Measurements from ENCODE around the gene TPP2. TPM values are rescaled to one million over a fixed set of nuclear protein-coding genes. Genes with fewer than 3 reads are reported as not detected.

Gene TPP2
- total RNA-seq, 1 experiment from 2014 or later: 36.7 TPM

DNA sequence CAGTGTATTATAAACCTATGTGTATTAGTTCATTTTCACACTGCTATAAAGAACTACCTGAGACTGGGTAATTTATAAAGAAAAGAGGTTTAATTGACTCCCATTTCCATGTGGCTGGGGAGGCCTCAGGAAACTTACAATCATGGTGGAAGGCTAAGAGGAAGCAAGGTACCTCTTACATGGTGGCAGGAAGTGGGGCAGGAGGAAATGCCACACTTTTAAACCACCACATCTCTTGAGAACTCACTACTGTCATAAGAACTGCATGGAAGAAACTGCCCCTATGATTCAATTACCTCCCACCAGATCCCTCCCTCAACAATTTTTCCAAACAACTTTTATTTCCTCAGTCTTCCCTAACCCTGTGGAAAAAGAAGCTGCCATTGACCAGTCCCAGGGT is 14.5 kb upstream of the TPP2 start:
- CTCF ChIA-PET: interaction anchor here (1.0 to 1.4 kb wide), 3 partner anchors 10 to 288 kb away, joined by 3 to 4 read pairs (median 4); no protein-coding TSS in a partner anchor
- no peak for ATAC-seq

More for the DNA sequence above, 14.5 kb upstream of the TPP2 start:
- H3K9me3 ChIP-seq (ENCODE audit: control insufficient read depth in 1 of 2, insufficient read depth in 1 of 2, low read depth in 1 of 2, low read length in 2 of 2): no peaks in the 10 kb centered on the region
- BruUV-seq (replicated peaks): no TSS peak
- H3K4me1 ChIP-seq (ENCODE audit: control insufficient read depth in 1 of 2, insufficient read depth in 2 of 2, low read length in 2 of 2): no peaks in the 10 kb centered on the region
- H3K9ac ChIP-seq (ENCODE audit: low read length): no peak overlapping the region
- H3K36me3 ChIP-seq (ENCODE audit: control insufficient read depth in 1 of 2, insufficient read depth in 2 of 2, low read length in 2 of 2): no peaks in the 10 kb centered on the region
- no peak for DNase-seq (ENCODE audit: low read depth, low spot score)
- POLR2A ChIA-PET: interaction anchor here (1.2 kb wide), 1 partner anchor 14 kb away, joined by 3 read pairs; the partner anchor contains the start of gene TPP2
- TF ChIP-seq JUND (IDR thresholded peaks at IDR 0.05) (no peak), CBX3 (IDR thresholded peaks at IDR 0.05; ENCODE audit: low read depth) (no peak), SRF (IDR thresholded peaks at IDR 0.05; ENCODE audit: low read depth) (no peak), FOSL1 (IDR thresholded peaks at IDR 0.05; ENCODE audit: low read depth) (no peak), CEBPB (IDR thresholded peaks at IDR 0.05; ENCODE audit: low read depth) (no peak), RAD21 (IDR thresholded peaks at IDR 0.05; ENCODE audit: low read depth) (no peak), SP1 (IDR thresholded peaks at IDR 0.05; ENCODE audit: low read depth) (no peak), CTCF (IDR thresholded peaks at IDR 0.05 in 2 of 3, conservative IDR thresholded peaks at IDR 0.05 in 1 of 3; ENCODE audit: borderline replicate concordance in 1 of 3, insufficient read depth in 1 of 3, low read depth in 2 of 3, low read length in 2 of 3) (no peak), ELF1 (IDR thresholded peaks at IDR 0.05; ENCODE audit: borderline replicate concordance, low read depth) (no peak), ZFX (IDR thresholded peaks at IDR 0.05) (no peak), TCF7L2 (IDR thresholded peaks at IDR 0.05; ENCODE audit: borderline replicate concordance, extremely low read depth, insufficient read depth, insufficient read length) (no peak), REST (IDR thresholded peaks at IDR 0.05; ENCODE audit: low read depth) (no peak)
- H4K20me1 ChIP-seq (ENCODE audit: insufficient read depth): no peaks in the 10 kb centered on the region
- peaks cover 18% of the 10 kb centered on the region; the same call in 1 of the 2 replicates for H3K27me3 ChIP-seq (ENCODE audit: insufficient read depth, low read length)
- no peak overlapping the region for H3K4me2 ChIP-seq (ENCODE audit: low read length)
- H3K9me2 ChIP-seq (ENCODE audit: insufficient read depth): no peaks in the 10 kb centered on the region
- H3K27ac ChIP-seq (ENCODE audit: low read depth, low read length): no peak overlapping the region
- H2AFZ ChIP-seq (ENCODE audit: low read depth, low read length, poor library complexity, severe bottlenecking): no peak overlapping the region
- intact Hi-C loops (cut with micrococcal nuclease): no loop called here
- no peaks in the 10 kb centered on the region for H3K79me2 ChIP-seq (ENCODE audit: insufficient read depth, low read length)
- RAD21 ChIA-PET (ENCODE audit: low non-redundant PET in 1 of 2, low total read pairs in 2 of 2, uncharacterized antibody in 2 of 2, unreplicated experiment in 2 of 2): no interaction called here
- no peak overlapping the region for H3K4me3 ChIP-seq (replicated peaks in 1 of 2; ENCODE audit: low read depth in 1 of 2, low read length in 2 of 2)
